ENCODE data around the gene LRRC74A. TPM values are rescaled to one million over a fixed set of nuclear protein-coding genes. Genes with fewer than 3 reads are reported as not detected.
"Not testable (repeated sequence)": the region's sequence is repeated elsewhere in the genome, so short reads cannot be mapped to it uniquely, and the experiment has no call there.

LRRC74A gene
- total RNA-seq, 1 donor from 2014 or later = not detected

DNA sequence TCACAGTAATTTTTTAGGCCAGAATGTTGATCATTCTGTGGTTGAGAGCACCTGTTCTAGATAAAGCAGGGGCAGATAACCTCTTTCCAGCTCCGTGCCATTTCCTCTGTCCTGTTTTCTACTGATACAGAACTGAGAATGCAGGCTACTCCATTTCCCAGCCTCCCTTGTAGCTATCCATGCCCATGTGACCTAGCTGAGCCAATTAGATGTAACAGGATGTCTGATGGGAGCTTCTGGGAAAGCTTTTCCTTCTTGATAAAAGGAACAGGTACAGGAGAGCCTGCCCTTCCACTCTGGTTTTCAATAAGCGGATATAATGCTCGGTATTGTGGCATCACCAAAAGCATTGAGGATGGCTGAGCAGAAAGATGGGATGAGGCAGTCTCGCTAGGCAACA lies 54.2 kb downstream of the LRRC74A start:
- Histone ChIP-seq H3K4me1 (ENCODE audit: control insufficient read depth in 3 of 3, insufficient read depth in 3 of 3, low read length in 3 of 3) (peaks cover 3 to 8% (median 6%) of the 10 kb centered on the region in 3 donors), H3K27me3 (ENCODE audit: control insufficient read depth in 3 of 3, insufficient read depth in 3 of 3, low read length in 3 of 3) (peaks cover 0 to 3% (median 3%) of the 10 kb centered on the region in 3 donors), H3K4me3 (ENCODE audit: low read length in 3 of 3) (no peak overlapping the region), H3K36me3 (ENCODE audit: control insufficient read depth in 3 of 3, insufficient read depth in 3 of 3, low read length in 3 of 3) (no peaks in the 10 kb centered on the region), H3K9me3 (ENCODE audit: control insufficient read depth in 3 of 3, low read length in 3 of 3) (no peaks in the 10 kb centered on the region), H3K27ac (ENCODE audit: low read depth, low read length) (no peak overlapping the region), H3K9ac (ENCODE audit: low read depth in 1 of 3, low read length in 3 of 3) (no peak overlapping the region)

- peaks cover 0 to 3% (median 3%) of the 10 kb centered on the region in 3 donors for H3K27me3 ChIP-seq (ENCODE audit: control insufficient read depth in 3 of 3, insufficient read depth in 3 of 3, low read length in 3 of 3)
Observed at GRCh38 chr14:76881348-76881747, 55.1 kb downstream of the LRRC74A start.

GRCh38 chr14:76882651-76883050 lies 56.4 kb downstream of the LRRC74A start:
- no peaks in the 10 kb centered on the region for H3K9me3 ChIP-seq (ENCODE audit: control insufficient read depth in 3 of 3, low read length in 3 of 3)
- H3K9ac ChIP-seq (ENCODE audit: low read depth in 1 of 3, low read length in 3 of 3) = no peak overlapping the region
- peaks cover 0 to 4% (median 3%) of the 10 kb centered on the region in 3 donors for H3K27me3 ChIP-seq (ENCODE audit: control insufficient read depth in 3 of 3, insufficient read depth in 3 of 3, low read length in 3 of 3)
- H3K4me3 ChIP-seq (ENCODE audit: low read length in 3 of 3) = no peak overlapping the region
- H3K27ac ChIP-seq (ENCODE audit: low read depth, low read length) = no peak overlapping the region
- H3K36me3 ChIP-seq (ENCODE audit: control insufficient read depth in 3 of 3, insufficient read depth in 3 of 3, low read length in 3 of 3) = no peaks in the 10 kb centered on the region
- peaks cover 7 to 10% (median 8%) of the 10 kb centered on the region in 3 donors for H3K4me1 ChIP-seq (ENCODE audit: control insufficient read depth in 3 of 3, insufficient read depth in 3 of 3, low read length in 3 of 3)

More at GRCh38 chr14:76881348-76881747, 55.1 kb downstream of the LRRC74A start:
- Histone ChIP-seq H3K4me3 (ENCODE audit: low read length in 3 of 3) (no peak overlapping the region), H3K36me3 (ENCODE audit: control insufficient read depth in 3 of 3, insufficient read depth in 3 of 3, low read length in 3 of 3) (no peaks in the 10 kb centered on the region), H3K4me1 (ENCODE audit: control insufficient read depth in 3 of 3, insufficient read depth in 3 of 3, low read length in 3 of 3) (peaks cover 4 to 8% (median 7%) of the 10 kb centered on the region in 3 donors), H3K27ac (ENCODE audit: low read depth, low read length) (no peak overlapping the region), H3K9me3 (ENCODE audit: control insufficient read depth in 3 of 3, low read length in 3 of 3) (no peaks in the 10 kb centered on the region), H3K9ac (ENCODE audit: low read depth in 1 of 3, low read length in 3 of 3) (no peak overlapping the region)

DNA sequence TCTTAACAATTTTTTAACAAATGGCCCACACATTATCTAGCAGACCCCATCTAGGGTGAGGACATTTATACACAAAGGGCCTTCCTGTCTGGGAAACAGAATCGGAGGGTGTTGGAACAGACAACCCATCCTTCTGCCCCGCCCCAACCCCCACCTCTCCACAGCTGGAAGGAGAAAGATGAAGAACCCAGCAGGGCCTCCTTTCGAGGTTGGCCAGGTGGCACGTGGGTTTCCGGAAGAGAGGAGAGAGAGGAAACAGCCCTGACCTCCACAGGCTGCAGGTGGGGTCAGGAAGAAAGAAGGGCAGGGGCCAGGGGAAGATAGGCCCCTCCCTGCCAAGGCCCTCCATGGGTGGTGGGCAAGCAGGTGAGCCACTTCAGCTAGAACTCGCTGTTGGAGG lies 57.2 kb downstream of the LRRC74A start:
- H3K27ac ChIP-seq (ENCODE audit: low read depth, low read length) = no peak overlapping the region
- H3K36me3 ChIP-seq (ENCODE audit: control insufficient read depth in 3 of 3, insufficient read depth in 3 of 3, low read length in 3 of 3) = no peaks in the 10 kb centered on the region
- H3K9me3 ChIP-seq (ENCODE audit: control insufficient read depth in 3 of 3, low read length in 3 of 3) = no peaks in the 10 kb centered on the region
- H3K4me3 ChIP-seq (ENCODE audit: low read length in 3 of 3) = no peak overlapping the region
- H3K27me3 ChIP-seq (ENCODE audit: control insufficient read depth in 3 of 3, insufficient read depth in 3 of 3, low read length in 3 of 3) = peaks cover 0 to 6% (median 3%) of the 10 kb centered on the region in 3 donors
- H3K9ac ChIP-seq (ENCODE audit: low read depth in 1 of 3, low read length in 3 of 3) = no peak overlapping the region
- H3K4me1 ChIP-seq (ENCODE audit: control insufficient read depth in 3 of 3, insufficient read depth in 3 of 3, low read length in 3 of 3) = peaks cover 7 to 10% (median 8%) of the 10 kb centered on the region in 3 donors

DNA sequence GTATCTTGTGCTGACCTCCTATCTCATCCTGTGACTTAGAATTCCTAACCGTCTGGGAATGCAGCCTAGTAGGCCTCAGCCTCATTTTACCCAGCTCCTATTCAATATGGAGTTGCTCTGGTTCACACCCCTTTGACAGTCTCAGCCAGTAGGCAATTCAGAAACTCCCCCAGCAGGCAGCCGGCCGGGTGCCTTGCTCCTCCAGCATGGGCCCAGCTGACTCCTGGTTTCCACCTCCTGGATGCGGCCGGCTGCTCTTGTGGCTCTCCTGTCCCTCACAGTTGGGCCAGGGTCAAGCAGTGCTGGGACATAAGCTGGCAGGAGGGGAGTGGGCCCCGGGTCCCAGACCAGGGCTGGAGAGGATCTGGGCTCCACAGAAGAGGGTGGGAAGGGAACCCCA lies 58.2 kb downstream of the LRRC74A start:
- Histone ChIP-seq H3K4me1 (ENCODE audit: control insufficient read depth in 3 of 3, insufficient read depth in 3 of 3, low read length in 3 of 3) (peaks cover 7 to 10% (median 8%) of the 10 kb centered on the region in 3 donors), H3K27me3 (ENCODE audit: control insufficient read depth in 3 of 3, insufficient read depth in 3 of 3, low read length in 3 of 3) (peaks cover 0 to 6% (median 3%) of the 10 kb centered on the region in 3 donors), H3K36me3 (ENCODE audit: control insufficient read depth in 3 of 3, insufficient read depth in 3 of 3, low read length in 3 of 3) (no peaks in the 10 kb centered on the region), H3K9ac (ENCODE audit: low read depth in 1 of 3, low read length in 3 of 3) (no peak overlapping the region), H3K27ac (ENCODE audit: low read depth, low read length) (no peak overlapping the region), H3K9me3 (ENCODE audit: control insufficient read depth in 3 of 3, low read length in 3 of 3) (no peaks in the 10 kb centered on the region), H3K4me3 (ENCODE audit: low read length in 3 of 3) (no peak overlapping the region)

- peaks cover 0 to 6% (median 3%) of the 10 kb centered on the region in 3 donors for H3K27me3 ChIP-seq (ENCODE audit: control insufficient read depth in 3 of 3, insufficient read depth in 3 of 3, low read length in 3 of 3)
- H3K36me3 ChIP-seq (ENCODE audit: control insufficient read depth in 3 of 3, insufficient read depth in 3 of 3, low read length in 3 of 3) = no peaks in the 10 kb centered on the region
- H3K27ac ChIP-seq (ENCODE audit: low read depth, low read length) = no peak overlapping the region
- peaks cover 7 to 10% (median 8%) of the 10 kb centered on the region in 3 donors for H3K4me1 ChIP-seq (ENCODE audit: control insufficient read depth in 3 of 3, insufficient read depth in 3 of 3, low read length in 3 of 3)
- H3K9me3 ChIP-seq (ENCODE audit: control insufficient read depth in 3 of 3, low read length in 3 of 3) = no peaks in the 10 kb centered on the region
- no peak overlapping the region for H3K9ac ChIP-seq (ENCODE audit: low read depth in 1 of 3, low read length in 3 of 3)
- no peak overlapping the region for H3K4me3 ChIP-seq (ENCODE audit: low read length in 3 of 3)
Observed at GRCh38 chr14:76884853-76885276, 58.7 kb downstream of the LRRC74A start.

DNA sequence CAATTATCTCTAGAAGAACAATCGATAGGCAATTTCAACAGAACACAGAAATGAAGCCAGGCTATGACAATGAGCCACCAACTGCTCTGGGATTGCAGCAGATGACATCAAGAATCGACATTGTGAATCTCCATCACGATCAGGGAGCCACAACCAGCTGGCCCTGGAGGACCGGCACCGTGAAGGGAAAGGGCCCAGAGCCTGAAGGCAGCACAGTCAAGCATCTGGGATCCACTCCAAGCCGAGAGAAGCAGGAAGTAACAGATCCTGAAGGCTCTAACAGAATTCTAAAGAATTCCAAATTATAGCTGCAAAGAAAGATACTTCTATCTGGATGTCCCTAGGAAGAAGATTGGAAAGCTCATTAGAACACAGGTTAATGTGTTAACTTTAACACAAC lies 61.0 kb downstream of the LRRC74A start:
- H3K27ac ChIP-seq (ENCODE audit: low read depth, low read length) = no peak overlapping the region
- no peaks in the 10 kb centered on the region for H3K36me3 ChIP-seq (ENCODE audit: control insufficient read depth in 3 of 3, insufficient read depth in 3 of 3, low read length in 3 of 3)
- H3K4me1 ChIP-seq (ENCODE audit: control insufficient read depth in 3 of 3, insufficient read depth in 3 of 3, low read length in 3 of 3) = peaks cover 7 to 10% (median 8%) of the 10 kb centered on the region in 3 donors

GRCh38 chr14:76891391-76891790 lies 65.2 kb downstream of the LRRC74A start:
- peaks cover 0 to 6% (median 0%) of the 10 kb centered on the region in 3 donors for H3K4me1 ChIP-seq (ENCODE audit: control insufficient read depth in 3 of 3, insufficient read depth in 3 of 3, low read length in 3 of 3)
- H3K27ac ChIP-seq (ENCODE audit: low read depth, low read length) = no peak overlapping the region
- no peak overlapping the region for H3K4me3 ChIP-seq (ENCODE audit: low read length in 3 of 3)
- no peak overlapping the region for H3K9ac ChIP-seq (ENCODE audit: low read depth in 1 of 3, low read length in 3 of 3)
- H3K36me3 ChIP-seq (ENCODE audit: control insufficient read depth in 3 of 3, insufficient read depth in 3 of 3, low read length in 3 of 3) = no peaks in the 10 kb centered on the region
- H3K9me3 ChIP-seq (ENCODE audit: control insufficient read depth in 3 of 3, low read length in 3 of 3) = no peaks in the 10 kb centered on the region
- peaks cover 0 to 3% (median 0%) of the 10 kb centered on the region in 3 donors for H3K27me3 ChIP-seq (ENCODE audit: control insufficient read depth in 3 of 3, insufficient read depth in 3 of 3, low read length in 3 of 3)

More for the DNA sequence above, 61.0 kb downstream of the LRRC74A start:
- no peaks in the 10 kb centered on the region for H3K9me3 ChIP-seq (ENCODE audit: control insufficient read depth in 3 of 3, low read length in 3 of 3)
- no peak overlapping the region for H3K4me3 ChIP-seq (ENCODE audit: low read length in 3 of 3)
- H3K27me3 ChIP-seq (ENCODE audit: control insufficient read depth in 3 of 3, insufficient read depth in 3 of 3, low read length in 3 of 3) = peaks cover 0 to 6% (median 0%) of the 10 kb centered on the region in 3 donors
- H3K9ac ChIP-seq (ENCODE audit: low read depth in 1 of 3, low read length in 3 of 3) = no peak overlapping the region

GRCh38 chr14:76894308-76894707 lies 68.1 kb downstream of the LRRC74A start:
- no peaks in the 10 kb centered on the region for H3K36me3 ChIP-seq (ENCODE audit: control insufficient read depth in 3 of 3, insufficient read depth in 3 of 3, low read length in 3 of 3)
- H3K4me1 ChIP-seq (ENCODE audit: control insufficient read depth in 3 of 3, insufficient read depth in 3 of 3, low read length in 3 of 3) = no peaks in the 10 kb centered on the region
- H3K27ac ChIP-seq (ENCODE audit: low read depth, low read length) = no peak overlapping the region
- H3K4me3 ChIP-seq (ENCODE audit: low read length in 3 of 3) = no peak overlapping the region
- H3K9me3 ChIP-seq (ENCODE audit: control insufficient read depth in 3 of 3, low read length in 3 of 3) = no peaks in the 10 kb centered on the region
- no peaks in the 10 kb centered on the region for H3K27me3 ChIP-seq (ENCODE audit: control insufficient read depth in 3 of 3, insufficient read depth in 3 of 3, low read length in 3 of 3)
- no peak overlapping the region for H3K9ac ChIP-seq (ENCODE audit: low read depth in 1 of 3, low read length in 3 of 3)

GRCh38 chr14:76898006-76898405 lies 71.8 kb downstream of the LRRC74A start:
- not testable (repeated sequence) for H3K9me3 ChIP-seq (ENCODE audit: control insufficient read depth in 3 of 3, low read length in 3 of 3); H3K27ac ChIP-seq (ENCODE audit: low read depth, low read length); H3K9ac ChIP-seq (ENCODE audit: low read depth in 1 of 3, low read length in 3 of 3); H3K27me3 ChIP-seq (ENCODE audit: control insufficient read depth in 3 of 3, insufficient read depth in 3 of 3, low read length in 3 of 3); H3K36me3 ChIP-seq (ENCODE audit: control insufficient read depth in 3 of 3, insufficient read depth in 3 of 3, low read length in 3 of 3); H3K4me3 ChIP-seq (ENCODE audit: low read length in 3 of 3)
- peaks cover 8 to 18% (median 10%) of the 10 kb centered on the region in 3 donors for H3K4me1 ChIP-seq (ENCODE audit: control insufficient read depth in 3 of 3, insufficient read depth in 3 of 3, low read length in 3 of 3)

Measured in skeletal muscle tissue (tissue), 4 donors.